Ishikawa (cell line): ENCODE data around the gene CAPZB.

ENCODE experiments used
- CEBPB ChIP-seq: IDR thresholded peaks from 2 replicates; pipeline ENCODE4 v1.6.1; 2012
- EP300 ChIP-seq: IDR thresholded peaks from 2 replicates; pipeline ENCODE4 v1.6.1; 2012; ENCODE audit warnings: borderline replicate concordance
- FOXM1 ChIP-seq: IDR thresholded peaks from 2 replicates; pipeline ENCODE4 v1.6.1; 2012; ENCODE audit warnings: low read depth, borderline replicate concordance
- MAX ChIP-seq: IDR thresholded peaks from 2 replicates; pipeline ENCODE4 v1.6.1; 2012
- RAD21 ChIP-seq: IDR thresholded peaks from 2 replicates; pipeline ENCODE4 v1.6.1; 2012; ENCODE audit warnings: low read depth
- TEAD4 ChIP-seq: IDR thresholded peaks from 2 replicates; pipeline ENCODE4 v1.6.1; 2012
- YY1 ChIP-seq: IDR thresholded peaks from 2 replicates; pipeline ENCODE4 v1.6.1; 2012; ENCODE audit warnings: low read depth
- ZBTB7A ChIP-seq: IDR thresholded peaks from 2 replicates; pipeline ENCODE4 v1.6.1; 2012; ENCODE audit warnings: low read depth

GRCh38 chr1:19407494-19408096 lies 77.7 kb downstream of the CAPZB start:
- no peak for TF ChIP-seq MAX
- no peak for TF ChIP-seq ZBTB7A
- TF ChIP-seq RAD21 = no peak
- no peak for TF ChIP-seq YY1
- no peak for TF ChIP-seq FOXM1
- no peak for TF ChIP-seq EP300
- TF ChIP-seq CEBPB = no peak
- no peak for TF ChIP-seq TEAD4
